SK-N-MC (cell line): ENCODE measurements around the gene CHRND.

Experiments used
- DNase-seq: peaks from one replicate; pipeline ENCODE4 v3.0.0-alpha.2; 2011; ENCODE audit warnings: low read depth, low spot score
- H3K27ac ChIP-seq: fragments of 200-600 bp; sonication (generic); 2 replicates; pipeline ENCODE4 v1.5.1; 2016; ENCODE audit warnings: mixed run types
- H3K36me3 ChIP-seq: fragments of 200-600 bp; sonication (generic); 2 replicates; pipeline ENCODE4 v1.6.1; 2017; ENCODE audit warnings: antibody characterized with exemption, low read length, mixed read lengths; ENCODE audit not compliant: insufficient read depth
- H3K4me3 ChIP-seq: fragments of 200-600 bp; sonication (generic); 2 replicates; pipeline ENCODE4 v1.5.1; 2016
- H3K9ac ChIP-seq: fragments of 200-600 bp; sonication (generic); 2 replicates; pipeline ENCODE4 v1.8.0; 2017; ENCODE audit warnings: mixed run types, mixed read lengths; ENCODE audit not compliant: insufficient read length
- H3K9me3 ChIP-seq: fragments of 200-600 bp; sonication (generic); 2 replicates; pipeline ENCODE4 v1.6.1; 2017; ENCODE audit warnings: low read depth, mild to moderate bottlenecking, antibody characterized with exemption, low read length, moderate library complexity, mixed read lengths
- EZH2 ChIP-seq: fragments of 200-600 bp; sonication (generic); IDR thresholded peaks from one replicate; pipeline ENCODE4 v1.6.1; 2017; ENCODE audit warnings: antibody characterized with exemption
- FOXP2 ChIP-seq: optimal IDR thresholded peaks from 2 replicates; pipeline ENCODE3; 2011; ENCODE audit warnings: mild to moderate bottlenecking, moderate library complexity; ENCODE audit not compliant: insufficient read depth; ENCODE audit errors: extremely low read length, control extremely low read depth
- POLR2AphosphoS5 ChIP-seq: IDR thresholded peaks from 2 replicates; pipeline ENCODE4 v1.6.1; 2012; ENCODE audit warnings: mild to moderate bottlenecking, low read depth, low read length, borderline replicate concordance

Gene CHRND

GRCh38 chr2:232525791-232526371 lies at the start of gene CHRND:
CHRND (plus strand) TSS chr2:232526160; CDS start chr2:232526216, 56 bp downstream.
- no peak for DNase-seq
- Histone ChIP-seq H3K27ac (no peak within 1 kb of the TSS), H3K9ac (no peak within 1 kb of the TSS), H3K9me3 (no peaks in the 10 kb centered on the region), H3K4me3 (no peak within 1 kb of the TSS), H3K36me3 (no peaks in the 10 kb centered on the region)
- no peak for TF ChIP-seq EZH2
- no peak for TF ChIP-seq FOXP2
- TF ChIP-seq POLR2AphosphoS5 = no peak

- DNase-seq = no peak
- no peaks in the 10 kb centered on the region for H3K9me3 ChIP-seq
- TF ChIP-seq POLR2AphosphoS5 (no peak), FOXP2 (no peak), EZH2 (no peak)
- H3K27ac ChIP-seq = no peak overlapping the region
- H3K4me3 ChIP-seq = no peak overlapping the region
- no peaks in the 10 kb centered on the region for H3K36me3 ChIP-seq
- H3K9ac ChIP-seq = no peak overlapping the region
Measured at GRCh38 chr2:232476791-232477190, 49.2 kb upstream of the CHRND start.

- no peak for DNase-seq
- no peaks in the 10 kb centered on the region for H3K36me3 ChIP-seq
- H3K9me3 ChIP-seq = no peaks in the 10 kb centered on the region
- H3K9ac ChIP-seq = no peak overlapping the region
- H3K4me3 ChIP-seq = no peak overlapping the region
- H3K27ac ChIP-seq = no peak overlapping the region
- TF ChIP-seq FOXP2 (no peak), POLR2AphosphoS5 (no peak), EZH2 (no peak)
Measured at GRCh38 chr2:232477751-232478510, 48.0 kb upstream of the CHRND start.

- Histone ChIP-seq H3K9me3 (no peaks in the 10 kb centered on the region), H3K9ac (no peak overlapping the region), H3K4me3 (no peak overlapping the region), H3K27ac (no peak overlapping the region), H3K36me3 (no peaks in the 10 kb centered on the region)
- no peak for DNase-seq
- TF ChIP-seq EZH2 (no peak), POLR2AphosphoS5 (no peak), FOXP2 (no peak)
Measured at GRCh38 chr2:232478571-232479340, 47.2 kb upstream of the CHRND start.

GRCh38 chr2:232479341-232480200 lies 46.4 kb upstream of the CHRND start:
- TF ChIP-seq POLR2AphosphoS5 (no peak), FOXP2 (no peak), EZH2 (no peak)
- no peaks in the 10 kb centered on the region for H3K36me3 ChIP-seq
- DNase-seq = no peak
- no peaks in the 10 kb centered on the region for H3K9me3 ChIP-seq
- no peak overlapping the region for H3K9ac ChIP-seq
- H3K4me3 ChIP-seq = no peak overlapping the region
- no peak overlapping the region for H3K27ac ChIP-seq

- TF ChIP-seq FOXP2 = no peak
- TF ChIP-seq POLR2AphosphoS5 = no peak
- no peak for TF ChIP-seq EZH2
- Histone ChIP-seq H3K4me3 (no peak overlapping the region), H3K9me3 (no peaks in the 10 kb centered on the region), H3K36me3 (no peaks in the 10 kb centered on the region), H3K27ac (no peak overlapping the region), H3K9ac (no peak overlapping the region)
- no peak for DNase-seq
Measured at GRCh38 chr2:232480201-232481190, 45.5 kb upstream of the CHRND start.
